ENCODE measurements around the gene NAGK.
A peak's percentile ranks its signal among the peaks of the same experiment; 100 is the strongest.
"Not testable (repeated sequence)": the region's sequence is repeated elsewhere in the genome, so short reads cannot be mapped to it uniquely, and the experiment has no call there.

The NAGK gene

GRCh38 chr2:71070294-71071093 lies 2.0 kb downstream of the NAGK start:
- DNase-seq: no peak

- DNase-seq: peak; percentile 45 to 60 (median 56)
Measured at GRCh38 chr2:71071681-71072398, 3.4 kb downstream of the NAGK start.

GRCh38 chr2:71072492-71072891 lies 4.0 kb downstream of the NAGK start:
- DNase-seq: no peak

GRCh38 chr2:71073475-71073874 lies 5.0 kb downstream of the NAGK start:
- DNase-seq: no peak

- DNase-seq: no peak
Measured at GRCh38 chr2:71074893-71075395, 6.5 kb downstream of the NAGK start.

- no peak for DNase-seq
Measured at GRCh38 chr2:71078624-71079023, 10.2 kb downstream of the NAGK start.

GRCh38 chr2:71082402-71083252 lies 14.2 kb downstream of the NAGK start:
- DNase-seq: peak in 1 of 5 donors; percentile 63

- DNase-seq: not testable (repeated sequence)
Measured at GRCh38 chr2:71083297-71083696, 14.8 kb downstream of the NAGK start.

GRCh38 chr2:71083752-71084312 lies 15.4 kb downstream of the NAGK start:
- DNase-seq: not testable (repeated sequence)

GRCh38 chr2:71085325-71086003 lies 17.0 kb downstream of the NAGK start:
- not testable (repeated sequence) for DNase-seq

GRCh38 chr2:71089475-71089874 lies 21.0 kb downstream of the NAGK start:
- not testable (repeated sequence) for DNase-seq

GRCh38 chr2:71091808-71092207 lies 23.4 kb downstream of the NAGK start:
- DNase-seq: not testable (repeated sequence)

- DNase-seq: not testable (repeated sequence)
Measured at GRCh38 chr2:71092491-71093260, 24.2 kb downstream of the NAGK start.

GRCh38 chr2:71100195-71100964 lies 31.9 kb downstream of the NAGK start:
- DNase-seq: peak in 3 of 5 donors; percentile 6 to 26 (median 17)

- DNase-seq: no peak
Measured at GRCh38 chr2:71101656-71102055, 33.2 kb downstream of the NAGK start.

- DNase-seq: no peak
Measured at GRCh38 chr2:71102981-71103681, 34.7 kb downstream of the NAGK start.

- no peak for DNase-seq
Measured at GRCh38 chr2:71103809-71104208, 35.4 kb downstream of the NAGK start.

- not testable (repeated sequence) for DNase-seq
Measured at GRCh38 chr2:71106463-71106862, 38.0 kb downstream of the NAGK start.

- no peak for DNase-seq
Measured at GRCh38 chr2:71108091-71108490, 39.6 kb downstream of the NAGK start.

- DNase-seq: no peak
Measured at GRCh38 chr2:71113843-71114242, 45.4 kb downstream of the NAGK start.

All from T-helper 1 cell (primary cell).